ENCODE results near the gene GRIK5.

DNA sequence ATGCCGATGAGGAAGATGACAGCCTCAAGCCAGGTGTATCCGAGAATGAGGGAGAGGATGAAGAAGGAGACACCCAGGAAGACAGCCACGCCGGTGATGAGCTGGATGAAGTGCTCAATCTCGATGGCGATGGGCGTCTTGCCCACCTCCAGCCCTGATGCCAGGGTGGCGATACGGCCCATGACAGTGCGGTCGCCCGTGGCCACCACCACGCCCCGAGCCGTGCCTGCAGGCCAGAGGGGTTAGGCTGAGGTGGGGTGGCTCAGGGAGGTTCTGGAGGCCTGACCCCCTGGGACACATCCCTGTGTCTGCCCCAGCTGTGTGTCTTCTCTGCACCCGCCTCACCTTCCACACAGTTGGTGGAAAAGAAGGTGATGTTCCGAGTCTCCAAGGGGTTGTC lies 85.0 kb downstream of the GRIK5 start:
- TF ChIP-seq, protein P1, sequence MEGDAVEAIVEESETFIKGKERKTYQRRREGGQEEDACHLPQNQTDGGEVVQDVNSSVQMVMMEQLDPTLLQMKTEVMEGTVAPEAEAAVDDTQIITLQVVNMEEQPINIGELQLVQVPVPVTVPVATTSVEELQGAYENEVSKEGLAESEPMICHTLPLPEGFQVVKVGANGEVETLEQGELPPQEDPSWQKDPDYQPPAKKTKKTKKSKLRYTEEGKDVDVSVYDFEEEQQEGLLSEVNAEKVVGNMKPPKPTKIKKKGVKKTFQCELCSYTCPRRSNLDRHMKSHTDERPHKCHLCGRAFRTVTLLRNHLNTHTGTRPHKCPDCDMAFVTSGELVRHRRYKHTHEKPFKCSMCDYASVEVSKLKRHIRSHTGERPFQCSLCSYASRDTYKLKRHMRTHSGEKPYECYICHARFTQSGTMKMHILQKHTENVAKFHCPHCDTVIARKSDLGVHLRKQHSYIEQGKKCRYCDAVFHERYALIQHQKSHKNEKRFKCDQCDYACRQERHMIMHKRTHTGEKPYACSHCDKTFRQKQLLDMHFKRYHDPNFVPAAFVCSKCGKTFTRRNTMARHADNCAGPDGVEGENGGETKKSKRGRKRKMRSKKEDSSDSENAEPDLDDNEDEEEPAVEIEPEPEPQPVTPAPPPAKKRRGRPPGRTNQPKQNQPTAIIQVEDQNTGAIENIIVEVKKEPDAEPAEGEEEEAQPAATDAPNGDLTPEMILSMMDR (conservative IDR thresholded peaks at IDR 0.05), result no peak
- TF ChIP-seq ZFX (IDR thresholded peaks at IDR 0.05), result no peak
